Anterior cingulate cortex (tissue), 58 donors: ENCODE measurements around the gene OPCML.

Experiments
- DNase-seq, 58 donors: peaks; one replicate each; lab custom pipeline; 2025; lab: John Stamatoyannopoulos, UW

The OPCML gene

GRCh38 chr11:133204158-133204557, 328.1 kb downstream of the OPCML start:
- DNase-seq = no peak

DNA sequence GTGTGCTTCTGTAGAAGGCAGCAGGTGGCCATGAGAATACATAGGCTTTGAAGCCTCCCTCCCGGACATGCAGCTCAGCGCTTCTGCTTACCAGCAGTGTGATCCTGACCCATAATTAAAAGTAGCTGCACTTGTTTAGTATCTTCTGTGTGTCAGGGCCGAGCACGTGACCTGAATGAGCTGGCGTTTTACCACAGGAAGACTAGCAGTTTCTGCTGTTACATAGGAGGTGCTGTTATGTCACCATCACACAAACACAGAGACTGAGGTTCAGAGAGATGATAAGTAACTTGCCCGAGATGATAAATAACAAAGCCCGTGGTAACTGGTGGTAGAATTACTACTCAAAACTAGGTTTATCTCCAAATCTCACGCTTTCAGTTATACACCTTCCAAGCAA, 329.5 kb downstream of the OPCML start:
- no peak for DNase-seq

GRCh38 chr11:133198438-133198837, 333.9 kb downstream of the OPCML start:
- DNase-seq = no peak

GRCh38 chr11:133197425-133197824, 334.9 kb downstream of the OPCML start:
- no peak for DNase-seq

DNA sequence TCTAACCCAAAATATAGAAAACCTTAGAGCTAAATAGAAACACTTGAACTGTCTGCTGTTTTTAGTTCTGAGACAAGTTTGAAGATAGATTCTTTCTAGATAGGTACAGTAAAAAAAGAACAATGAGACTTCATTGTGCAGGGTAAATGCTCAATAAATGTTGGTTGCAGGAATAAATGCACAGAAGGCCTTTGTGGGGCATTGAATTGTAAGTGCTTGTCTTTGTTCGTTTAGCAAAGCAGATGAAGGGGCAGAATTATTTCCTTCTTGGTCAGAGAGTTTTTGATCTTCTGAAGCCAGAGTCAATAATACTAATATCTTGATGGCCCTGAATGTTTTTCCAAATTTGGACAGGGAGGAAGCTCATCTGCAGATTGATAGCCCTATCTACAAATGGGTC, 340.4 kb downstream of the OPCML start:
- DNase-seq = peak in 1 of 58 donors; percentile 5

GRCh38 chr11:133181667-133182066, 350.6 kb downstream of the OPCML start:
- DNase-seq = peak in 3 of 58 donors; percentile 15 to 42 (median 18)

- DNase-seq = no peak
These were observed 351.2 kb downstream of the OPCML start for GRCh38 chr11:133181066-133181465.

DNA sequence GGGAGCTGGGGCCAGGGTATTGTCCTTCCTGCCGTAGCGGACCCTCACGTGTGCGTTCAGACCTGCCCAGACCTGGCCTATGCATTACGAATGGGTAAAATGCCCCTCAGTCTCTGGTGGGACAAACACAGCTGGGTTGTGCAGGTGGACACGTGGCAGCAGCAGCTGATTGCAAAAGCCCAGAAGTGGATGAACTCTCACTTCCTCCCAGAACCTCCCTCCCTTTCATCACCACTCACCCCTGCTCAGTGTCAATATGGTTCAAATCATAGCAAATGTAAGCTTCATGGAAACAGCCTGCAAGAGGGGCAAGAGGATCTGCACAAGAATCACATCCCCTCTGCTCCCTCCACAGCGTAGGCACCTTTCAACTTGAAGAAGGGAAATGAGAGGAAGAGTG, 352.1 kb downstream of the OPCML start:
- no peak for DNase-seq

GRCh38 chr11:133176748-133177147, 355.6 kb downstream of the OPCML start:
- DNase-seq = no peak

DNA sequence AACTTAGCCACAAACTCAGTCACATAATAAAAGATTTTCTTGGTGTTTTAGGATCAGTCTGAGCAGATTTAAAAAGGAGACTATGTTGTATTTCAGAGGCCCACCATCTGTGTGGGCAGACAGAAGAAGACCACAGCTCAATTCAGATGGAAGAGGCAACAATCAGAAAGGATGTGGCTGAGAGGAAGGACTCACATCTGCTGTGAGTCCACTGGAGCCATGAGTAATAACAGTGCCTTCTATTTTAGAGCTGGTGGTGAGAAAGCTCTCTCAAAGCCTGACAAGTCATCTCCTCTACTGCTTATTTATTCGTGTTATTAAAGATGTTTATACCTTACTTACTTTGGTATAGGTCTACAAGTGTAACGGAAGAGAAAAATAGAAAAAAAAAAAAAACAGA, 357.2 kb downstream of the OPCML start:
- no peak for DNase-seq

DNA sequence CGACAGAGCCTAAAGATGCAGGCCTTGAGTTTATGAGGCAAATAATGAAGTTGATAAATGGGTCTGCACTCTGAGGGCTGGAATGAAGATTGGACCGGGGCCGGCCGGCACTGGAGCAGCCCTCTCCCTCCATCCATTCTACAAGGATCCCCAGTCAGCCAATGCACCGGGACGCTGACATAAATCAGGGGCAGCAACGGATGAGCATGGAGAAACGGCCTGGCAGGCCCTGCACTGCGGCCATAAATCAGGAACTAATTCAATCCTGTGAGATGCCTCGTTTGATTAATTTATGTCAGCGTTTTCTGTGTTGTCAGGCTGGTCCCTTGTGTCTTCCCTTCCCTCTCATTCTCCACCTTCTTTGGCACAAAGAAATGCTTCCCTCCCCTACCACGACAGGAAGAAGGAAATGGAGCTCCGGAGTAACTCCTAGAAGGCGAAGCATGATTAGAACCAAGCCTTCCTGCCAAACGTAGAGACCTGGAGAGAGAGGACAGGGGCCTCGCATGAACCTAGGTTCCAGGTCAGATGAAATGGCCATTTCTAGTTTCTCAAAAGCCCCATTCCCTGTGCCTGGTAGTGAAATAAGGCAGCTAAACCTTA, 358.4 kb downstream of the OPCML start:
- no peak for DNase-seq

DNA sequence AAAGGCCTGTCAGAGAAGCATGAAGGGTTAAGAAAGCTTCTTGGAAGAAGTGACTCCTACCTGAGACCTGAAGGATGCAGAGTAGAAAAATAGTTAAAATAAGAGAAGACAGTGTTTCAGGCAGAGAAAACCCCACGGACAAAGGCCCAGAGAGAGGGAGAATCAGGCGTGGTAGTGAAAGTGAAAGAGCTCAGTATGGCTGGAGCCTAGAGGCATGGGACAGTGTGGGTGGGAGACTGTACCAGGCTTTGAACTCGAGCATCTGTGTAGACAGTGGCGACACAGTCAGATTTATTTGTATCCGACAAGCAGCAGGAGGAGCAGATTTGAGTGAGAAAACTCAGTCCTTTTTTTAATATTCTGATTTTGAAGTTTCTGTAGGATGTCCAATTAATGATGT, 360.0 kb downstream of the OPCML start:
- no peak for DNase-seq

GRCh38 chr11:133171374-133171773, 360.9 kb downstream of the OPCML start:
- DNase-seq = no peak

- no peak for DNase-seq
These were observed 364.3 kb downstream of the OPCML start for GRCh38 chr11:133168016-133168415.

DNA sequence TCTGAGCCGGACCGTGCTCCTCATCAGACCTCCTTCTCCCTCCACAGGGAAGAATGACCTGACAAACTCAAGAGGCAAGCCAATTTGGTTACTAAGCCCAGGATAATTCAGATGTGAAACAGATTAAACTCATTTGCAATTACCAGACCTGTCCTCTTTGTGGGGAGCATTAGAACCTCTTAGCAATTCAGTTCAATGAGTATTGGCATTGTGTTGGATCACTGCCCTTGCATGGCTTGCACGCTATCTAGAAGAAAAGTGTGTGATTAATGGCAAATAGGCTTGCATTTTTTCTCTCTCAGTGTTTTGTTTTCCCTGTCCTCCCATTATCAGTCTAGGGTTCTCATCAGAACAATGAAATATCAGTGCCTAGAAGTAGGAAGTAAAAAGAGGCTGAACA, 365.6 kb downstream of the OPCML start:
- DNase-seq = no peak

- DNase-seq = peak in 1 of 58 donors; percentile 8
These were observed 367.3 kb downstream of the OPCML start for GRCh38 chr11:133164986-133165385.

GRCh38 chr11:133163463-133164419, 368.6 kb downstream of the OPCML start:
- DNase-seq = peak in 11 of 58 donors; percentile 2 to 63 (median 15)

- no peak for DNase-seq
These were observed 370.1 kb downstream of the OPCML start for GRCh38 chr11:133162227-133162626.

GRCh38 chr11:133160754-133161153, 371.5 kb downstream of the OPCML start:
- no peak for DNase-seq

- DNase-seq = peak in 19 of 58 donors; percentile 4 to 64 (median 17)
These were observed 375.1 kb downstream of the OPCML start for GRCh38 chr11:133156986-133157745.

DNA sequence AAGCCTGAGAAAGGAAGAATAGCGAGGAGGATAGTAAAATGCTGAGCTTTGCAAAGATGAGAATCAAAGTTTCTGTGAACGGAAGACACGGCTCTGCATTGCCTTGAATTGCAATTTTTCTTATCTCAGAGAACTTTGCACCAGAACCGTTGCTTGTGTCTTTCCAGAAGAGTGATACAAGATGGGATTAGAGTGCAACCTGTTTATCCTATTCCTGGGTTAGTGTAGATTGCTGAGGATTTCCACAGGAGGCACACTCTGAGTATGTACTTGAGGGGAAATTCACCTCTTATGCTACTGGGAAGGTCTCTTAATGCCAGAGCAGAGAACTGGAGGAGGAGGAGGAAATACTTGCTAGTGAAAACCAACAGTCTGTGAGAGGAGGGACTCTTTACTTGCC, 377.5 kb downstream of the OPCML start:
- DNase-seq = no peak
